Measurements from ENCODE around the gene RMC1.
"Not testable (repeated sequence)": the region's sequence is repeated elsewhere in the genome, so short reads cannot be mapped to it uniquely, and the experiment has no call there.

Gene RMC1

DNA sequence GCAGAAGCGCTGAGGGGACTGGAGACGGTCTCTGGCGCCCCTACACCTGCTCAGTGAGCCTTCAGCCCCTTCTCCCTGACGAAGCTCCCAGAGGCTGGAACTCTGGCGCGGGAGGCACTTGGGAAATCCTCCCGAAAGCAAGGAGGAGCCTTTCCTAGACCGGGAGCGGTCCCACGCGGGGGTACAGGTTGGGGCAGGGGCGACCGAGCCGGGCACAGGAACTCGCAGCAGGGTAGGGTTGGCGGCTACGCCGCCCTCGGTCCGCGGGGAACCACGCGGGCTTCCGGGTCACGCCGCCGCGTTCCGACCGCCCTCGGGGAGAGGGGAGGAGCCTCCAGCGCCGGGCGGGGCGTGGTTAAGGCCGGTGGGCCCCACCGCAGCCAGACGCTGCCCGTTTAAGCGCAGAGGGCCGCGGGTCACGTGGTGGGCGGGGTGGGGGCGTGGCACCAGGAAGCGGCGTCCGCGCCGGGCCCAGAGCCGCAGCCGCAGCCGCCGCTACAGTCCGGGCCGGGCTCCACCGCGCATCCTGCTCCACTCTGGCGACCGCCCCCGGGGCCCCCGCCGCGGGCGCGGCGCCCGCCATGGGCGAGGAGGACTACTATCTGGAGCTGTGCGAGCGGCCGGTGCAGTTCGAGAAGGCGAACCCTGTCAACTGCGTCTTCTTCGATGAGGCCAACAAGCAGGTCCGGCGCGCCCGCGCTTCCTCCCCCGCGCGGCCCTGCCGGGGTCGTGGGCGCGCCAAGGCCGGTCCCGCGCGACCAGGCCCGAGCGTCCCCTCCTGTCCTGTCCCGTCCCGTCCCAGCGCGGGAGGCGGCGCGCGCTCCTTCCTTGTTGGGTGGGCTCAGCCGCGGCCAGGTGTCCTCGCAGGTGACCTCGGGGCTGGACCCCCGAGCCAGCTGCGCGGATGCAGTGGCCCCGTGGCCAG is at the start of gene RMC1:
Gene RMC1 (plus strand): TSS at position 474 of the 925 bp plus-strand sequence. CDS start 108 bp downstream, at position 582.
- peak; percentile 99 for DNase-seq (ENCODE audit: low spot score)

DNA sequence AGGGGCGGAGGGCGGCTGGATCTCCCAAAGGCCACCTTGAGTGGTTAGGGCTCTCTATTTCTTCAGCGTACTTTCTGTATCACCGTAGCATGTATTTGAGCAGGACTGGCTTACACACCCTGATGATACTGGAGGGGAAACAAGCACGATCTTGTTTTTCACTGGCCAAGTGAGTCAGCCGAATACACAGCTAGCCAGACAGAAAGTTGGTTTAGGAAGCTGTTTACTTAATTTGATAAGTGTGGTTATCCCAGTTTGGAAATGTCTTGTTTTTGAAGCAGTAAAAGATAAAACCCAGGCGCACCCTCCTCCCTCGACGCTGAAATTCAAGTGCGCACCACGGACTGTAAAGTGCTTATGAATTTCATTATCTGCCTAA is 49.6 kb upstream of the RMC1 start:
- DNase-seq (ENCODE audit: low spot score) = peak; percentile 49

- DNase-seq (ENCODE audit: low spot score) = no peak
These were observed 46.5 kb upstream of the RMC1 start for GRCh38 chr18:23456835-23457234.

DNA sequence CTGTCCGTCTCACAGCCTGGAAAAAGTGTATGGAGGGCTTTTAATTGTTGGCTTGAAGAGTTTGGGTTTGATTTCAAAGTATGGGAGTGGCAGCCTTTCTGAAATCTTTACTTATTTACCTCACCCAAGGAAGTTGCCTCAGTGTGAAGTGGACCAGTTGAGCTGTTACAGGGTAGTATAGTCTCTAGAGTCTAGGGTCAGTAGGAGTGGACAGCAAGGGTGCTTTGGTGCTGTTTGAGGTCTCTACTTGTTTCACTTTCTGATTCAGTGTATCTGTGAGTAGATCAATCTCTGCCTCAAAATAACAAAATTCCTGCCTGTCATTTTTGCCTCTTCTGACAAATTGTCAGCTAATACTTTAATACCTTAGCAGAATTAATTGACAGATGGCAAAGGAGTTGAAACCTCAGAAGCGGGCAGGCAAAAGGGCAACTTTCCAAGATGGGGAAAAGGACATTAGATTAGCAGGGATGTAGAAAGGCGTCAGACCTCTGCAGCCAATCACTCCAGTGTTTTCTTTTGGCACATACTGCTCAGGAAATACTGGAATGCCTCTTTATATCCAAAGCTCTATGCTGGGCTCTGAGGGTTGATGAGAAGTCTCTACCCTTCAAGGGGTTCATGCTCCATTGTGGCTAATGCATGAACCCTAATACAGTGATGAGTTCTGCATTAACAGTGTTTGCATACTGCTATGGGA is 44.3 kb upstream of the RMC1 start:
- DNase-seq (ENCODE audit: low spot score) = no peak

DNA sequence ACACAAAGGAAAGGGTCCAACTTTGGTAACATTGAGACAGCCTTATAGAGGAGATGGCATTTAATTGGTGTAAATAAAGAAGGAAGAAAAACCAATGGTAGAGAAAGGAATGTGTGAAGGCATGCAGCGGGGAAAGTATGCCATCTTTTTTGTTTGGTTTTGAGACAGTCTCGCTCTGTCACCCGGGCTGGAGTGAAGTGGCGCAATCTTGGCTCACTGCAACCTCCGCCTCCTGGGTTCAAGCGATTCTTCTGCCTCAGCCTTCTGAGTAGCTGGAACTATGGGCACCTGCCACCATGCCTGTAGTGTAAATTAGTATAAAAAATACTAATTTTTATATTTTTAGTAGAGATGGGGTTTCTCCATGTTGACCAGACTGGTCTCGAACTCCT is 43.8 kb upstream of the RMC1 start:
- no peak for DNase-seq (ENCODE audit: low spot score)

DNA sequence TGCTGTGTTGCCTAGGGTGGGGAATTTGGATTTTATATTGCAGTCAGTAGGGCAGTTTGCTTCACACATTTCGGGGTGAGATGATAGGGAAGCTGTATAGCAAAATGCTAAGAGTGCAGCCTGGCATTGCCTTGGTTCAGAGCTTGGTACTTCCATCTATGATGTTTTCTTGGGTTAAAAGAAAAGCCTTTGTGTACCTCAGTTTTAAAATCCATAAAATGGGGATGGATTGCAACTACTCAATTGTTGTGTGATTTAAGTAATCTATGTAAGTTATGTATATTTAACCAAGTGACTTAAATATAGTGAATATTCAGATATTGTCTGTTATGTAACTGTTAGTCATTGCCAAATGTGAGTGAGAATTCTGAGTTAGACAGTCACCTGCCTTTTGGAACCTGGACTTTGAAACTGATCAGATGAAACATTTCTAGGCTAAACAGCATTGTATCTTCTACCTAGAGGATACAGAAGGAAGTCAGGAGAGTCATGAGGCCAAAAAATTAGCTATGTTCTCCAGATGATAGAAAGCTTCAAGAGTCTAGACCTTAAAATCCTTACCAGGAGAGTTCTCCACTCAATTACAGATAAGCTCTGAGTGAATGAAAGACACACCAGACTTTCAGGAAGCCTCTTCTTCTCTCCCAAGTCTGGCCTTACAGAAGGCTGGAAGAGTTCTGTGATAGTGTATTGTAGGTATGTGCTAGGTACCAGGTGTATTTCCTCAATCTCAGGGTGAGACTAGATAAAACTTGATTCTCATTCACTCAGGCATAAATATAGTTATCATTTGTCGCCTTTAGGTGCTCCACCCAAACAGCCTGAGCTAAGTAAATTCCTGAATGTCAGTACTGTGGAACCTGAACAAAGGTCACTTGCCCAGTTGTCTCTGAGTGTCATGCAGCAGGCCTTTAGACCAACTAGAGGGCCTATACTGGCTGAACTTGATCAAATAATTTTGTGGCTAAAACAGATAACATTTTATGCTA is 42.7 kb upstream of the RMC1 start:
- DNase-seq (ENCODE audit: low spot score) = no peak

GRCh38 chr18:23462876-23463275 is 40.4 kb upstream of the RMC1 start:
- no peak for DNase-seq (ENCODE audit: low spot score)

DNA sequence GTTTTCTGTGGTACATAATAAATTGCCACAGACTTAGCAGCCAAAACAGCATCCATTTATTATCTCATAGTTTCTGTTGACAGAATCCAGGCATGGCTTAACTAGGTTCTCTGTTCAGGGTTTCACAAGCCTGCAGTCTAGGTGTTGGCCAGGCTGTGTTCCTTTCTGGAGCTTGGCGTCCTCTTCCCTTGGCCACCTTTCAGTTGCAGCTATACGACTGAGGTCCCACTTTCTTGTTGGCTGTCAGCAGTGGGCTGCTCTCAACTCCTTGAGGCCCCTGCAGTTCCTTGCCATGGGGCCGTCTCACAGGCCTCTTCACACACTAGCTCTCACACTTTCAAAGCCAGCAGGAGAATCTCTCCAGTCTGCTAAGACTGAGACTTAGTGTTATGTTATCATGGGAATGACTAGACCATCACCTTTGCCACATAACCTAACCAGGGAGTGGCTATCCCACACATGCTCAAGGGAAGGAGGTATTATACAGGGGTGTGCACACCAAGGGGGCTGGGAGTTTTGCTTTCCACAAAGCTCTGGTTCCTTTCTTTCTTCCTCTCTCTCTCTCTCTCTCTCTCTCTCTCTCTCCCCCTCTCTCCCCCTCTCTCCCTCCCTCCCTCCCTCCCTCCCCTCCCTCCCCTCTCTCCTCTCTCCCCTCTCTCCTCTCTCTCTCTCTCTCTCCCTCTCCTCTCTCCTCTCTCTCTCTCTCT is 34.4 kb upstream of the RMC1 start:
- no peak for DNase-seq (ENCODE audit: low spot score)

- DNase-seq (ENCODE audit: low spot score) = no peak
These were observed 32.5 kb upstream of the RMC1 start for GRCh38 chr18:23470620-23471387.

DNA sequence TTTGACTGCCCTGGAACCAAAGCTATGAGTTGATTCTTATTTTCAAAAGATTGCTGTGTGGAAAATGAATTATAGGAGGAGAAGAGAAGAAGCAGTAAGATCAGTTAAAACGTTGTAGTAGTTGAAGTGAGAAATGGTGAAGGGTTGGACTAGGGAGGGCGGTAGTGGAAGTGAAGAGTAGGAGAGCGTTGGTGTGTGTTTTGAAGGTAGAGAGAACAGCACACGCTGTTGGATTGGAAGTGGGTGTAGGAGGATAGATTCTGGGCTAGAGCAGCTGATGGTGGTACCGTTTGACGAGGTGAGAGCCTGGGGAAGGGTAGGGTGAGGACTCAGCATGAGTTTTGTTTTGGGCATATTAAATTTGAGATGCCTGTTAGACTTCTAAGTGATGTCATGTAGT is 31.8 kb upstream of the RMC1 start:
- no peak for DNase-seq (ENCODE audit: low spot score)

DNA sequence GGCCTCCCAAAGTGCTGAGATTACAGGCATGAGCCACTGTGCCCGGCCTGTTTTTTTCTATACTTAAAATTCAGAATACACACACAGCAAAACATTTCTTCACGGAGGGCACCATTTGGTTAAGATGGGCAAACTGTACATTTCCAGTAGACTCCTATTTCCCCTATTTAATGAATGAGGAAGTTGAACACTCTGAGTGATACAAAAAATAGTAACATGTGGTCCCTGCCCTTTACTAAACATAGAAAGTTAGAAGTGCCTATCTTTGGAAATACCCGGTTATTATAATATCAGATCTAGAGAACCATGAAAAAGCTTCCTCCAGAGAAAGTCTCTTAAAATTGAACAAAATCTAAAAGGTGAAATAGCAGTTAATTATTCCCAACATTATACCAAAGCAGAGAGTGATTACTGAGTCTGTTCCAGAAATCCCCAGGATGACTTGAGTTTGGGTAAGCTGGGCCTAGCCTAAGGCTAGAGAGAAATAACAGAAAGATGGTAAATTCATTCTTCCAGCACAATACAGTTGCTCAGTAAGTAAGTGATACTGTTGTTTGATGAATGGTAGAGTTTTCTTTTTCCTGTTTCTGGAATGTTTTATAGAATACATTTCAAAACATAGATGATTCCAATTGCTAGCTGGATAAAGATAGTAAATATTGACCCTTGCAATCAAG is 23.3 kb upstream of the RMC1 start:
- no peak for DNase-seq (ENCODE audit: low spot score)

DNA sequence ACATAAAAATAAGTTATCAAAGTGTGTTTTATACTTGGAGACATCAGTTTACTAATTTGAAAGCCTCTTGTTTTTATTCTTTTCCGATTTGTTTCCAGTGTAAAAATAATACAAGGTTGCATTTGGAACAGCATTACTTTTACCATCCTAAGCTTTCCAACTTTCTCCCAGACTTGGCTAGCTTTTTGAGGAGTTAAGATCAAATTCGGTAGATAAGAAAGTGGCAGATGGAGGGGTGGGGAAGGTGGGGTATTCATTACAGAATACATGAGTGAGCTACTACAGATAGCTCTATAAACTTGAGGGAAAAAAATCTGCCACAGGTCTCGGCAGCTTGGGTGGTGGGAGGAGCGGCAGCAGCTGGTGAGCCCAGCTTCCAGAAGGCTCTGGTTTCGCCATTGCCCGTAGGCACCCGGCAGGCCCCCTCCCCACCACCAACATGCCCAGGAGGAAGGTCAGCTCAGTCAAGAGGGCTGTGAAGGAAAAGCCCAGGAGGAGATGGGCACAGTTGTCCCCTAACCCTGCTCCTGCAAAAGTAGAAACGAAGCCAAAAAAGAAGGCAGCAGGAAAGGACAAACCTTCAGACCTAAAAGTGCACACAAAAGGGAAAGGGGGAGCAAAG is 18.6 kb upstream of the RMC1 start:
- no peak for DNase-seq (ENCODE audit: low spot score)

DNA sequence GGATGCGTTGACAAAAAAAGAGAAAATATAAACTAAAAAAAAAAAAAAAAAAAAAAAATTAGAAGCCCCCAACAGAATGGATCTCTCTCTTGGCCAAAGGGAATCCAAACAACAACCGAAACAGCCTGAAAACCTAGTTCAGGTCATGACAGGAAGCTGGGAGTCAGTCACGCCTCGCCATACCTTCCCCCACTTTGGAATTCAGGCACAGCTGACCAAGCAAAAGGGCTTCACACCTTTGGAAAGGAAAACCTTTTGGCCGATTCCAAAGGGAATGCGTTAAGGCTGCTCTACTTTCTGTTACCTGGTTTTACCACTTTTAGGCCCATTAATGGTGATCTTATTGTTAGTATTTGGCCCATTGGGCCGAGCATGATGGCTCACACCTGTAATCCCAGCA is 17.9 kb upstream of the RMC1 start:
- DNase-seq (ENCODE audit: low spot score) = no peak

- no peak for DNase-seq (ENCODE audit: low spot score)
These were observed 15.4 kb upstream of the RMC1 start for GRCh38 chr18:23487738-23488570.

GRCh38 chr18:23489586-23489985 is 13.7 kb upstream of the RMC1 start:
- DNase-seq (ENCODE audit: low spot score) = not testable (repeated sequence)

- no peak for DNase-seq (ENCODE audit: low spot score)
These were observed 9.7 kb upstream of the RMC1 start for GRCh38 chr18:23493654-23494053.

DNA sequence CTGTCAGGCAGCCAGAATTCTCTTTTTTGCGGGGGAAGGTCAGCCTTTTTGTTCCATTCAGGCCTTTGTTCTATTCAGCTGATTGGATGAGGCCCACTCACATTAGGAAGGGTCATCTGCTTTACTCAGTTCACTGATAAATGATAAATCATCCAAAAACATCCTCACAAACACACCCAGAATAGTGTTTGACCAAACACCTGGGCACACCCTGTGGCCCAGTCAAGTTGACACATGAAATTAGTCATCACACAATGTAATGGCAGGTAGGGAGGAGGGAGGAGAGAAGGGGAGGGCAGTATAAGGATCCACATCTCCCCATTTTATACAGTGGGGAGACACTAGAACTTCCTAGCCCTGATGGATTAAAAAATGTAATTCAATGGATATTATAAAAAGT is 8.3 kb upstream of the RMC1 start:
- DNase-seq (ENCODE audit: low spot score) = no peak

DNA sequence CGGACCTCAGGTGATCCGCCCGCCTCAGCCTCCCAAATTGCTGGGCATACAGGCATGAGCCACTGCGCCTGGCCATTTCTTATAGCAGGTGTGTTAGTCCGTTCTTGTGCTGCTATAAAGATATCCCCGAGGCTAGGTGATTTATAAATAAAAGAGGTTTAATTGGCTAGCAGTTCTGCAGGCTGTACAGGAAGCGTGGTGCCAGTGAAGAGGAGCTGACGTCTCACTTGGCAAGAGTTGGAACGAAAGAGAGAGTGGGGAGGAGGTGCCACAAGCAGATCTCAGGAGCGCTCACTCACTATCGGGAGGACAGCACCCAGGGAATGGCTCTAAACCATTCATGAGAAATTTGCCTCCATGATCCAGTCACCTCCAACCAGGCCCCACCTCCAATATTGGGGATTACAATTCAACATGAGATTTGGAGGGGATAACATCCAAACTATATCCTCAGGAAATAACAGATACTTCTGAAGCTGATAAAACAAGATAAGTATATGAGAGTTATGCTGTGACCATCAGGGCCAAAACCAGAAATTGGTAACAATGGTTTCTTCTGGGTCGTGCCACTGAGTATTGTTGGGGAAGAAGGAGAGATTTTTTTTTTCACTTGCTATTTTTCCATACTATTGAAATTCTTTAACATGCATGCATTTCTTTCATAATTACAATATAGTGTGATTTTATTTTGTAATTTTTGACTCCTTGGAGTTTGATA is 7.4 kb upstream of the RMC1 start:
- DNase-seq (ENCODE audit: low spot score) = no peak

Measured in AG20443 (cell line).